ENCODE results near the gene NKX6-1. TPM values are rescaled to one million over a fixed set of nuclear protein-coding genes. Genes with fewer than 3 reads are reported as not detected.

NKX6-1 gene
- total RNA-seq, 1 donor: 0.18 TPM

- no peak for TF ChIP-seq CTCF (IDR thresholded peaks at IDR 0.05; ENCODE audit: insufficient read depth, low read length)
- no peak for DNase-seq (ENCODE audit: low read depth)
- no peak overlapping the region for H3K4me3 ChIP-seq (ENCODE audit: low read depth, low read length)
Observed at GRCh38 chr4:84500386-84501201, 1.5 kb upstream of the NKX6-1 start.

GRCh38 chr4:84499624-84499982, 511 bp upstream of the NKX6-1 start:
- DNase-seq (ENCODE audit: low read depth): no peak
- H3K4me3 ChIP-seq (ENCODE audit: low read depth, low read length): no peak overlapping the region
- TF ChIP-seq CTCF (IDR thresholded peaks at IDR 0.05; ENCODE audit: insufficient read depth, low read length): no peak

- DNase-seq (ENCODE audit: low read depth): peak; percentile 37
Observed at GRCh38 chr4:84498203-84498934, 723 bp downstream of the NKX6-1 start.

GRCh38 chr4:84497504-84498202, 1.4 kb downstream of the NKX6-1 start:
- no peak for DNase-seq (ENCODE audit: low read depth)
- TF ChIP-seq CTCF (IDR thresholded peaks at IDR 0.05; ENCODE audit: insufficient read depth, low read length): no peak
- peak overlapping the region; percentile 59 for H3K4me3 ChIP-seq (ENCODE audit: low read depth, low read length)

More at GRCh38 chr4:84498203-84498934, 723 bp downstream of the NKX6-1 start:
- TF ChIP-seq CTCF (IDR thresholded peaks at IDR 0.05; ENCODE audit: insufficient read depth, low read length): no peak
- peak overlapping the region; percentile 59 for H3K4me3 ChIP-seq (ENCODE audit: low read depth, low read length)

GRCh38 chr4:84496706-84497503, 2.2 kb downstream of the NKX6-1 start:
- TF ChIP-seq CTCF (IDR thresholded peaks at IDR 0.05; ENCODE audit: insufficient read depth, low read length): no peak
- DNase-seq (ENCODE audit: low read depth): no peak
- no peak overlapping the region for H3K4me3 ChIP-seq (ENCODE audit: low read depth, low read length)

- DNase-seq (ENCODE audit: low read depth): no peak
- TF ChIP-seq CTCF (IDR thresholded peaks at IDR 0.05; ENCODE audit: insufficient read depth, low read length): no peak
- H3K4me3 ChIP-seq (ENCODE audit: low read depth, low read length): no peak overlapping the region
Observed at GRCh38 chr4:84496331-84496705, 2.8 kb downstream of the NKX6-1 start.
